ENCODE measurements around the gene NYAP2. TPM values are rescaled to one million over a fixed set of nuclear protein-coding genes. Genes with fewer than 3 reads are reported as not detected.

Gene NYAP2
- total and polyA plus RNA-seq, 2 of the 4 experiments (the other 2 are of a cell fraction) = not detected

GRCh38 chr2:225400546-225401400 lies 1.3 kb downstream of the NYAP2 start:
- Histone ChIP-seq H2BK15ac (ENCODE audit: low read depth, low read length) (no peak overlapping the region), H3K27ac (ENCODE audit: insufficient read depth, low read length) (no peak overlapping the region), H2AFZ (replicated peaks; ENCODE audit: low read length, poor library complexity) (no peak overlapping the region), H3K14ac (replicated peaks; ENCODE audit: low read depth, low read length) (no peak overlapping the region), H3K27me3 (ENCODE audit: control insufficient read depth, insufficient read depth, low read length) (no peaks in the 10 kb centered on the region), H3K9me3 (ENCODE audit: control insufficient read depth, insufficient read depth, low read length) (no peaks in the 10 kb centered on the region), H3K18ac (ENCODE audit: low read depth, low read length) (no peak overlapping the region), H3K4me1 (ENCODE audit: control insufficient read depth, insufficient read depth, low read length) (no peaks in the 10 kb centered on the region), H4K8ac (ENCODE audit: low read depth in 2 of 2, low read length in 2 of 2) (no peak overlapping the region), H4K91ac (ENCODE audit: insufficient read depth, low read depth, low read length) (no peak overlapping the region), H3K9ac (ENCODE audit: low read depth, low read length) (no peak overlapping the region), H3K56ac (ENCODE audit: extremely low read depth, insufficient read depth, low read length) (no peak overlapping the region), H3K4ac (ENCODE audit: low read depth, low read length) (no peak overlapping the region), H2AK9ac (replicated peaks; ENCODE audit: low read depth, low read length, poor library complexity) (no peak overlapping the region), H3K9me1 (ENCODE audit: insufficient read depth, low read length) (no peaks in the 10 kb centered on the region), H3K4me3 (ENCODE audit: insufficient read depth, low read depth, low read length) (no peak overlapping the region), H3K23ac (ENCODE audit: low read depth, low read length) (no peak overlapping the region), H3K36me3 (ENCODE audit: control insufficient read depth, insufficient read depth, low read length) (no peaks in the 10 kb centered on the region), H2BK20ac (ENCODE audit: low read depth, low read length) (no peak overlapping the region), H2BK120ac (ENCODE audit: low read depth, low read length) (no peak overlapping the region), H4K20me1 (ENCODE audit: insufficient read depth, low read length) (no peaks in the 10 kb centered on the region), H3K79me1 (ENCODE audit: low read depth in 1 of 2, low read length in 2 of 2) (no peaks in the 10 kb centered on the region), H3K4me2 (ENCODE audit: low read depth, low read length) (no peak overlapping the region), H4K5ac (ENCODE audit: low read depth, low read length) (no peak overlapping the region), H2BK5ac (ENCODE audit: low read depth, low read length, poor library complexity, severe bottlenecking) (no peak overlapping the region), H2AK5ac (ENCODE audit: low read depth, low read length) (no peak overlapping the region)
- ChIA-PET POLR2A (ENCODE audit: unreplicated experiment) (no interaction called here), CTCF (no interaction called here)
- dilution Hi-C loops (cut with HindIII; ENCODE audit: low sequenced_read_pairs, unreplicated experiment) = no loop called here
- intact Hi-C loops (cut with micrococcal nuclease) = no loop called here
- TF ChIP-seq CTCF (conservative IDR thresholded peaks at IDR 0.05; ENCODE audit: low read depth, low read length) (no peak), MXI1 (IDR thresholded peaks at IDR 0.05; ENCODE audit: borderline replicate concordance, low read depth, low read length) (no peak), MAZ (IDR thresholded peaks at IDR 0.05; ENCODE audit: borderline replicate concordance, low read depth, low read length) (no peak), USF2 (IDR thresholded peaks at IDR 0.05; ENCODE audit: low read depth, low read length) (no peak), ELK1 (IDR thresholded peaks at IDR 0.05; ENCODE audit: borderline replicate concordance, low read depth, low read length) (no peak), NFE2L2 (IDR thresholded peaks at IDR 0.05; ENCODE audit: low read depth, low read length) (no peak), BHLHE40 (IDR thresholded peaks at IDR 0.05; ENCODE audit: low read depth, low read length) (no peak), POLR2A (IDR thresholded peaks at IDR 0.05; ENCODE audit: low read depth, low read length) (no peak), FOS (IDR thresholded peaks at IDR 0.05; ENCODE audit: low read depth, low read length) (no peak), RCOR1 (IDR thresholded peaks at IDR 0.05; ENCODE audit: insufficient replicate concordance, low read length) (no peak), SMC3 (IDR thresholded peaks at IDR 0.05; ENCODE audit: low read depth, low read length) (no peak), CEBPB (IDR thresholded peaks at IDR 0.05; ENCODE audit: low read depth, low read length) (no peak), MAFK (IDR thresholded peaks at IDR 0.05; ENCODE audit: low read depth, low read length) (no peak), RFX5 (IDR thresholded peaks at IDR 0.05; ENCODE audit: low read depth, low read length) (no peak), RAD21 (IDR thresholded peaks at IDR 0.05; ENCODE audit: low read length) (no peak), CHD1 (IDR thresholded peaks at IDR 0.05; ENCODE audit: low read depth, low read length) (no peak)
- BruUV-seq (replicated peaks) = no TSS peak
- DNase-seq (no peak), ATAC-seq (ENCODE audit: low read depth) (no peak)
- in situ Hi-C loops (cut with MboI; ENCODE audit: low sequenced_read_pairs) = no loop called here
- 40% methylated on average over 1 of the region's 9 CpGs; no CpG with 5 or more reads in 1 of the 2 experiments for WGBS, 2 experiments (ENCODE audit: extremely low coverage in 2 of 2, insufficient read length in 1 of 2)
